ENCODE data around the gene OR5F1.

DNA sequence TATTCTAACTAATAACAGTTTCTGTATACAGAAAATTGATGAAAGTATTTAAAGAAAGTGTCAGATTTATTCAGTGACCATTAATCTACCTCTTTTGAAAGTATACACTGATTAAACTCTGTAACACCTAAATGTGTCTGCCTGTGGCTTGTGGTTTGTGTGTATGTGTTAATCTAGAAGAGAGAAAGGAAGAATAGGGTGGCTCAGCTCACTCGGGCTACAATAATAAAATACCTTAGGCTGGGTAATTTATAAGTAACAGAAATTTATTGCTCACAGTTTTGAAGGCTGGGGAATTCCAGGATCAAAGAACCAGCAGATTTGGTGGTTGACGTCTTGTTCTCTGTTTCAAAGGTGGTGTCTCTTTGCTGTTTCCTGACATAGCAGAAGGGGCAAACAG lies 19.4 kb upstream of the OR5F1 start:
- TF ChIP-seq, protein P1, sequence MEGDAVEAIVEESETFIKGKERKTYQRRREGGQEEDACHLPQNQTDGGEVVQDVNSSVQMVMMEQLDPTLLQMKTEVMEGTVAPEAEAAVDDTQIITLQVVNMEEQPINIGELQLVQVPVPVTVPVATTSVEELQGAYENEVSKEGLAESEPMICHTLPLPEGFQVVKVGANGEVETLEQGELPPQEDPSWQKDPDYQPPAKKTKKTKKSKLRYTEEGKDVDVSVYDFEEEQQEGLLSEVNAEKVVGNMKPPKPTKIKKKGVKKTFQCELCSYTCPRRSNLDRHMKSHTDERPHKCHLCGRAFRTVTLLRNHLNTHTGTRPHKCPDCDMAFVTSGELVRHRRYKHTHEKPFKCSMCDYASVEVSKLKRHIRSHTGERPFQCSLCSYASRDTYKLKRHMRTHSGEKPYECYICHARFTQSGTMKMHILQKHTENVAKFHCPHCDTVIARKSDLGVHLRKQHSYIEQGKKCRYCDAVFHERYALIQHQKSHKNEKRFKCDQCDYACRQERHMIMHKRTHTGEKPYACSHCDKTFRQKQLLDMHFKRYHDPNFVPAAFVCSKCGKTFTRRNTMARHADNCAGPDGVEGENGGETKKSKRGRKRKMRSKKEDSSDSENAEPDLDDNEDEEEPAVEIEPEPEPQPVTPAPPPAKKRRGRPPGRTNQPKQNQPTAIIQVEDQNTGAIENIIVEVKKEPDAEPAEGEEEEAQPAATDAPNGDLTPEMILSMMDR (IDR thresholded peaks at IDR 0.05), result no peak
- no peak for TF ChIP-seq EP300 (IDR thresholded peaks at IDR 0.05)
